ENCODE results near the gene FREY1.

FREY1 gene

GRCh38 chr11:45894555-45895247 lies 12.4 kb downstream of the FREY1 start:
- DNase-seq (ENCODE audit: low read depth in 2 of 2), result no peak

GRCh38 chr11:45892856-45893255 lies 14.2 kb downstream of the FREY1 start:
- DNase-seq (ENCODE audit: low read depth in 2 of 2), result no peak

- DNase-seq (ENCODE audit: low read depth in 2 of 2), result no peak
Measured at GRCh38 chr11:45890886-45891550, 16.1 kb downstream of the FREY1 start.

- no peak for DNase-seq (ENCODE audit: low read depth in 2 of 2)
Measured at GRCh38 chr11:45889966-45890365, 17.1 kb downstream of the FREY1 start.

- DNase-seq (ENCODE audit: low read depth in 2 of 2), result no peak
Measured at GRCh38 chr11:45889555-45889954, 17.5 kb downstream of the FREY1 start.

- no peak for DNase-seq (ENCODE audit: low read depth in 2 of 2)
Measured at GRCh38 chr11:45887587-45887986, 19.5 kb downstream of the FREY1 start.

GRCh38 chr11:45886816-45887520 lies 20.1 kb downstream of the FREY1 start:
- no peak for DNase-seq (ENCODE audit: low read depth in 2 of 2)

- DNase-seq (ENCODE audit: low read depth in 2 of 2), result no peak
Measured at GRCh38 chr11:45885921-45886721, 20.9 kb downstream of the FREY1 start.

- peak in 1 of 2 donors; percentile 24 for DNase-seq (ENCODE audit: low read depth in 2 of 2)
Measured at GRCh38 chr11:45885274-45885920, 21.7 kb downstream of the FREY1 start, which contains the start of gene MAPK8IP1. TSS of gene MAPK8IP1 (plus strand) at chr11:45885651. CDS start at chr11:45885821, 170 bp downstream.

- no peak for DNase-seq (ENCODE audit: low read depth in 2 of 2)
Measured at GRCh38 chr11:45884596-45885185, 22.4 kb downstream of the FREY1 start.

- no peak for DNase-seq (ENCODE audit: low read depth in 2 of 2)
Measured at GRCh38 chr11:45881708-45882368, 25.2 kb downstream of the FREY1 start.

- DNase-seq (ENCODE audit: low read depth in 2 of 2), result no peak
Measured at GRCh38 chr11:45880772-45881570, 26.1 kb downstream of the FREY1 start.

GRCh38 chr11:45879803-45880686 lies 27.0 kb downstream of the FREY1 start:
- no peak for DNase-seq (ENCODE audit: low read depth in 2 of 2)

- DNase-seq (ENCODE audit: low read depth in 2 of 2), result no peak
Measured at GRCh38 chr11:45877845-45878244, 29.2 kb downstream of the FREY1 start.

- DNase-seq (ENCODE audit: low read depth in 2 of 2), result no peak
Measured at GRCh38 chr11:45877221-45877620, 29.9 kb downstream of the FREY1 start.

- DNase-seq (ENCODE audit: low read depth in 2 of 2), result no peak
Measured at GRCh38 chr11:45876401-45876800, 30.7 kb downstream of the FREY1 start.

- DNase-seq (ENCODE audit: low read depth in 2 of 2), result peak; percentile 10 to 19
Measured at GRCh38 chr11:45872651-45873356, 34.3 kb downstream of the FREY1 start.

GRCh38 chr11:45871638-45872037 lies 35.4 kb downstream of the FREY1 start:
- no peak for DNase-seq (ENCODE audit: low read depth in 2 of 2)

All from stimulated activated CD8-positive, alpha-beta memory T cell treated with anti-CD3 and anti-CD28 coated beads, Interleukin-15, amount 100 ng/mL, for 48 hours (primary cell).